ENCODE results near the gene SAMMSON.

The SAMMSON gene

DNA sequence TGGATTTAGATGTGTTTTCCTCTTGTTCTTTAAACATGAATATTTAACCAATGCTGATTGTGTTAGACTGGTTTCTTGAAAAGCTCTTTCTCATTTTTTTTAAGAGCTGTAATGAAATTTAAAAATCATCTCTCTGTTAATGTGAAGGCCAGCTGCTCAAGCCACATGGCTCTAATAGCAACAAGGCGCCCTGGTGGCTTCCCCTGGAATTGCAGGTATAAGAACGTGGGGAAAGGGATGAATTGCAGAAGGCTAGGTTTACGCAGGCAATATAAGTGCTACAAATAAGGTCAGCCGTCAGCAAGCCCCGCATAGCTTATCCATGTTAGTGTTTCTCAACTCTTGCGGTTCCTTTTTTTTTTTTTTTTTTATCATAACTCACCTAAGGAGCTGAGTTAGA lies 108.5 kb downstream of the SAMMSON start:
- no peak overlapping the region for H3K9ac ChIP-seq (ENCODE audit: low read length)
- H3K27me3 ChIP-seq (ENCODE audit: control insufficient read depth, insufficient read depth, low read length), result no peaks in the 10 kb centered on the region
- no peak overlapping the region for H3K27ac ChIP-seq (ENCODE audit: low read depth, low read length)
- no peak overlapping the region for H3K4me3 ChIP-seq (ENCODE audit: low read length)
- no peaks in the 10 kb centered on the region for H3K36me3 ChIP-seq (ENCODE audit: control insufficient read depth, insufficient read depth, low read length)
- H3K4me1 ChIP-seq (ENCODE audit: control insufficient read depth, insufficient read depth, low read length), result no peaks in the 10 kb centered on the region

DNA sequence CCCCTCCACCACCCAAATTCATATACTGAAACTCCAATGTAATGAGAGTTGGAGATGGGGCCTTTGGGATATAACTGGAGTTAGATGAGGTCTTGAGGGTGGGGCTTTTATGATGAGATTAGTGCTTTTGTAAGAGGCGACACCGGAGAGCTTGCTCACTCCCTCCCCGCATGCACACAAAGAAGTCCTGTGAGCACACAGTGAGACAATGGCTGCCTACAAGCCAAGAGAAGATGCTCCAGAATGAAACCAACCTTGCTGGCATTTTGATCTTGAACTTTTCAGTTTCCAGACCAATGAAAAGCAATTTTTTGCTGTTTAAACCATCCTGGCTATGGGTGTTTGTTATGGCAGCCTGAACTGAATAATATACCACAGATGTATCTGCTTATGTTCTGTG lies 109.0 kb downstream of the SAMMSON start:
- no peak overlapping the region for H3K9ac ChIP-seq (ENCODE audit: low read length)
- no peaks in the 10 kb centered on the region for H3K27me3 ChIP-seq (ENCODE audit: control insufficient read depth, insufficient read depth, low read length)
- no peak overlapping the region for H3K4me3 ChIP-seq (ENCODE audit: low read length)
- H3K36me3 ChIP-seq (ENCODE audit: control insufficient read depth, insufficient read depth, low read length), result no peaks in the 10 kb centered on the region
- H3K27ac ChIP-seq (ENCODE audit: low read depth, low read length), result no peak overlapping the region
- H3K4me1 ChIP-seq (ENCODE audit: control insufficient read depth, insufficient read depth, low read length), result no peaks in the 10 kb centered on the region

DNA sequence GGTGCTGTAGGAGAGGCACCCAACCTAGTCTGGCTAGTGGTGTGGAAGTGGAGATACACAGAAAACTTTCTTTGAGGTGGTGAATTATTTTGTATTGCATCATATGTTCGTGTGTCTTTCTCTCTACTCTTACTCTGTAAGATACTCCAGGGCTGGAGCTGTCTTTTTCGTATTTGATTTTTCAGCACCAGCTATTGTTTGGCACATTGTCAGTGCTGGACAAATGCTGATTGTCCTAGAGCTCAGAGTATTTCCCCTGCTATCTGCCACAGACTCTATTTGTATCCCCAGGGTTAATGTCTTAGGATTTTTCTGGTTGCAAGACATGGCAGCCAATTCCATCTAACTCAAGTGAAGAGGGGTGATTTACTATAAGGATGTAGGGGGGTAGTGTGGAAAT lies 110.5 kb downstream of the SAMMSON start:
- Histone ChIP-seq H3K9ac (ENCODE audit: low read length) (no peak overlapping the region), H3K36me3 (ENCODE audit: control insufficient read depth, insufficient read depth, low read length) (no peaks in the 10 kb centered on the region), H3K4me1 (ENCODE audit: control insufficient read depth, insufficient read depth, low read length) (no peaks in the 10 kb centered on the region), H3K4me3 (ENCODE audit: low read length) (no peak overlapping the region), H3K27me3 (ENCODE audit: control insufficient read depth, insufficient read depth, low read length) (no peaks in the 10 kb centered on the region), H3K27ac (ENCODE audit: low read depth, low read length) (no peak overlapping the region)

DNA sequence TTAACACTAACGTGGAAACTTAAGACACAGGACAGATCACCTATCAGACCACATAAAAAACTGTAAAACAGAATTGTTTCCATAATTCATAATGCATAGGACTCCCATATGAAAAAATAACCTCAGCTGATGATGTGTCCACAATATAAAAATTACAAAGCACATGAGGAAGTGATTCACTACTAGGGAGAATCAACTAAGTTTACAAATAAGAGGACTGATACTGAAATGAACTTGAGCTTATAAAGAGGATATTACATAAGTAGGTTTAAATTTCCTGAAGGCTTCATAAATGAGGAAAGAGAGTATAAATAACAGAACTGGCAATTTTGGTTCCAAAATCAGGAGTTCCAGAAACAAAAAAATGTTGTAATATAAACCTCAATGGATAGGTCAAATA lies 111.9 kb downstream of the SAMMSON start:
- no peaks in the 10 kb centered on the region for H3K4me1 ChIP-seq (ENCODE audit: control insufficient read depth, insufficient read depth, low read length)
- no peaks in the 10 kb centered on the region for H3K27me3 ChIP-seq (ENCODE audit: control insufficient read depth, insufficient read depth, low read length)
- no peaks in the 10 kb centered on the region for H3K36me3 ChIP-seq (ENCODE audit: control insufficient read depth, insufficient read depth, low read length)
- no peak overlapping the region for H3K4me3 ChIP-seq (ENCODE audit: low read length)
- H3K27ac ChIP-seq (ENCODE audit: low read depth, low read length), result no peak overlapping the region
- H3K9ac ChIP-seq (ENCODE audit: low read length), result no peak overlapping the region

DNA sequence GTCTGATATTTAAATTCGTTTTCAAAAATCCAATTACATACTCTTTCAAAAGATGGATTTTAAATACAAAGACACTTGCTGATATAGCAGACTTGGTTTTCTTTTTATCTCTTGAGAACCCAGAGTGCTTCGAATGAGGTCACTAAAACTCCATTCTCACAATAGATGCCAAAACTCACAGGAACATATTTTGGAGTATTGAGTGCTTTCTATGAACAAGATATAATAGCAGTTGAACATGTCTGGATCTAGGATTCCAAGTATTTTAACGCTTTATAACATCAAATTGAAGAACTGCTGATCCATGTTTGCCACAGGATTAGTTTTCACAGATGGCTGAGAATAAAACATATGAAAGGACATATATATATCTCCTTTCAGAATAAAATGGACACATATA lies 113.2 kb downstream of the SAMMSON start:
- H3K9ac ChIP-seq (ENCODE audit: low read length), result no peak overlapping the region
- H3K4me1 ChIP-seq (ENCODE audit: control insufficient read depth, insufficient read depth, low read length), result no peaks in the 10 kb centered on the region
- no peaks in the 10 kb centered on the region for H3K36me3 ChIP-seq (ENCODE audit: control insufficient read depth, insufficient read depth, low read length)
- no peaks in the 10 kb centered on the region for H3K27me3 ChIP-seq (ENCODE audit: control insufficient read depth, insufficient read depth, low read length)
- no peak overlapping the region for H3K4me3 ChIP-seq (ENCODE audit: low read length)
- H3K27ac ChIP-seq (ENCODE audit: low read depth, low read length), result no peak overlapping the region

DNA sequence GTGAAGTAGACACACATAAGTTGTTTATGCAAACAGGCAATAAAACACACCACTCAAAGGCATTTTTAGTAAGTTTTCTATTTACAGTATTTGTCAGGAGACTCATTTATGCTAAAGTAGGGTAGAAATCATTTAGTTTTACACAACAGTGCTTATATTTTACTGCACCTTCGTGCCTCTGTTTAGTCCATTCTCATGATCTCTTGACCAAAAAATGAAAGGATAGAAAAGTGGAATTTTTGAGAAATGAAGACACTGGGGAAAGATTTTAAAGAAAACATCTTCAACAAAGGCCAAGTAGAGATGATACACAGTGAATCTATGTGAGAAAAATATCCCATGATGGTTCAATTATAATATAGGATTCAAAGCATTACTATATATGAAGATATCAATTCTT lies 114.9 kb downstream of the SAMMSON start:
- no peaks in the 10 kb centered on the region for H3K27me3 ChIP-seq (ENCODE audit: control insufficient read depth, insufficient read depth, low read length)
- no peaks in the 10 kb centered on the region for H3K4me1 ChIP-seq (ENCODE audit: control insufficient read depth, insufficient read depth, low read length)
- H3K4me3 ChIP-seq (ENCODE audit: low read length), result no peak overlapping the region
- no peaks in the 10 kb centered on the region for H3K36me3 ChIP-seq (ENCODE audit: control insufficient read depth, insufficient read depth, low read length)
- H3K9ac ChIP-seq (ENCODE audit: low read length), result no peak overlapping the region
- no peak overlapping the region for H3K27ac ChIP-seq (ENCODE audit: low read depth, low read length)

DNA sequence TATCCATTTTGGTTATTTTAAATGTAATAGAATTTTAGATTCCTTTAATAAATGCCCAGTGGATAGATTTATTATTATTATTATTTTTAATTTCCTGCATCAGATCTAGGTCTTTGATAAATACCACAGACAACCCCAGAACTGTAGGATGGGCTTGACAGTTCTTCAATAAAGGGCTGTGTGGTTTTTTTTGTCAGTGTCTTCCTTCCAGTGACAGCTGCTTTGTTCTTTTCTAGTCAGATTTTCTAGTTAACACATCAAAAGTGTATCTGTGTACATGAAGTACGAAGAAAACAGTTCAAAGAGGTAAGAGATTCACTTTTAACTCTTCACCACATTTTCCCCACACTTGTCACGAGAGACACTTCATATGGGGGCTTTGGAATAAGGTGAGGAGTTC lies 120.3 kb downstream of the SAMMSON start:
- H3K9ac ChIP-seq (ENCODE audit: low read length), result no peak overlapping the region
- no peak overlapping the region for H3K27ac ChIP-seq (ENCODE audit: low read depth, low read length)
- no peak overlapping the region for H3K4me3 ChIP-seq (ENCODE audit: low read length)
- H3K4me1 ChIP-seq (ENCODE audit: control insufficient read depth, insufficient read depth, low read length), result no peaks in the 10 kb centered on the region
- H3K27me3 ChIP-seq (ENCODE audit: control insufficient read depth, insufficient read depth, low read length), result no peaks in the 10 kb centered on the region
- no peaks in the 10 kb centered on the region for H3K36me3 ChIP-seq (ENCODE audit: control insufficient read depth, insufficient read depth, low read length)

Measured in rectal smooth muscle tissue (tissue), 1 donor.